WTC11 (cell line): ENCODE data around the gene AARS1.

Experiments
- AFF4 ChIP-seq: sonication (generic); formaldehyde crosslinking; IDR thresholded peaks from 2 replicates; pipeline ENCODE4 v1.8.1; 2023; ENCODE audit warnings: mild to moderate bottlenecking, missing genetic modification reagents, borderline replicate concordance
- ATF2 ChIP-seq: sonication (generic); formaldehyde crosslinking; IDR thresholded peaks from 2 replicates; pipeline ENCODE4 v1.8.1; 2022; ENCODE audit warnings: low read depth, missing genetic modification reagents, borderline replicate concordance
- CTCF ChIP-seq: fragments of 200-600 bp; IDR thresholded peaks from 2 replicates; pipeline ENCODE4 v1.8.0; 2022; ENCODE audit warnings: antibody characterized with exemption
- JUN ChIP-seq: sonication (generic); formaldehyde crosslinking; IDR thresholded peaks from 2 replicates; pipeline ENCODE4 v1.8.0; 2023; ENCODE audit warnings: mild to moderate bottlenecking, missing genetic modification reagents
- KAT7 ChIP-seq: sonication (generic); formaldehyde crosslinking; IDR thresholded peaks from 2 replicates; pipeline ENCODE4 v1.8.1; 2023; ENCODE audit warnings: missing genetic modification reagents, mild to moderate bottlenecking, borderline replicate concordance
- MXD4 ChIP-seq: fragments of 250-450 bp; sonication (Bioruptor Pico); IDR thresholded peaks from 2 replicates; pipeline ENCODE4 v1.8.0; 2021; ENCODE audit warnings: mild to moderate bottlenecking, moderate library complexity, borderline replicate concordance
- NFE2L1 ChIP-seq: sonication (generic); formaldehyde crosslinking; IDR thresholded peaks from 2 replicates; pipeline ENCODE4 v1.8.1; 2023; ENCODE audit warnings: missing genetic modification reagents
- NR3C1 ChIP-seq: sonication (generic); formaldehyde crosslinking; conservative IDR thresholded peaks from 2 replicates; pipeline ENCODE4 v1.8.1; 2023; ENCODE audit warnings: low read depth, mild to moderate bottlenecking, missing genetic modification reagents
- USF1 ChIP-seq: sonication (generic); formaldehyde crosslinking; IDR thresholded peaks from 2 replicates; pipeline ENCODE4 v1.8.0; 2022; ENCODE audit warnings: mild to moderate bottlenecking, missing genetic modification reagents
- ZBTB43 ChIP-seq: sonication (generic); formaldehyde crosslinking; IDR thresholded peaks from 2 replicates; pipeline ENCODE4 v1.8.1; 2023; ENCODE audit warnings: mild to moderate bottlenecking, missing genetic modification reagents
- ZNF121 ChIP-seq: sonication (generic); formaldehyde crosslinking; IDR thresholded peaks from 2 replicates; pipeline ENCODE4 v1.8.0; 2023; ENCODE audit warnings: missing genetic modification reagents
- ZNF396 ChIP-seq: fragments of 250-450 bp; sonication (Bioruptor Pico); IDR thresholded peaks from 2 replicates; pipeline ENCODE4 v1.8.0; 2021; ENCODE audit warnings: mild to moderate bottlenecking, moderate library complexity, borderline replicate concordance
- ZNF423 ChIP-seq: fragments of 250-450 bp; sonication (Bioruptor Pico); IDR thresholded peaks from 2 replicates; pipeline ENCODE4 v2.1.2; 2022; ENCODE audit warnings: mild to moderate bottlenecking, moderate library complexity
- ZSCAN18 ChIP-seq: fragments of 250-450 bp; sonication (Bioruptor Pico); IDR thresholded peaks from 2 replicates; pipeline ENCODE4 v2.1.2; 2022; ENCODE audit warnings: mild to moderate bottlenecking, moderate library complexity

- TF ChIP-seq AFF4 (CRISPR knock-in tag) (no peak), ZNF121 (no peak), MXD4 (CRISPR knock-in tag) (no peak), ZNF423 (no peak), ATF2 (no peak), ZSCAN18 (CRISPR knock-in tag) (no peak), CTCF (no peak), NR3C1 (no peak), USF1 (CRISPR knock-in tag) (no peak), NFE2L1 (CRISPR knock-in tag) (no peak), ZNF396 (CRISPR knock-in tag) (no peak), ZBTB43 (CRISPR knock-in tag) (no peak), KAT7 (CRISPR knock-in tag) (no peak), JUN (CRISPR knock-in tag) (no peak)
Observed at GRCh38 chr16:70302745-70303144, 13.4 kb upstream of the AARS1 start.
